ENCODE measurements around the gene PRLH. TPM values are rescaled to one million over a fixed set of nuclear protein-coding genes. Genes with fewer than 3 reads are reported as not detected.
A peak's percentile ranks its signal among the peaks of the same experiment; 100 is the strongest.

The PRLH gene
- total and polyA plus RNA-seq, 2 of the 13 experiments (the other 11 are each of a cell fraction or from before 2014, with no cell fraction given), result not detected

DNA sequence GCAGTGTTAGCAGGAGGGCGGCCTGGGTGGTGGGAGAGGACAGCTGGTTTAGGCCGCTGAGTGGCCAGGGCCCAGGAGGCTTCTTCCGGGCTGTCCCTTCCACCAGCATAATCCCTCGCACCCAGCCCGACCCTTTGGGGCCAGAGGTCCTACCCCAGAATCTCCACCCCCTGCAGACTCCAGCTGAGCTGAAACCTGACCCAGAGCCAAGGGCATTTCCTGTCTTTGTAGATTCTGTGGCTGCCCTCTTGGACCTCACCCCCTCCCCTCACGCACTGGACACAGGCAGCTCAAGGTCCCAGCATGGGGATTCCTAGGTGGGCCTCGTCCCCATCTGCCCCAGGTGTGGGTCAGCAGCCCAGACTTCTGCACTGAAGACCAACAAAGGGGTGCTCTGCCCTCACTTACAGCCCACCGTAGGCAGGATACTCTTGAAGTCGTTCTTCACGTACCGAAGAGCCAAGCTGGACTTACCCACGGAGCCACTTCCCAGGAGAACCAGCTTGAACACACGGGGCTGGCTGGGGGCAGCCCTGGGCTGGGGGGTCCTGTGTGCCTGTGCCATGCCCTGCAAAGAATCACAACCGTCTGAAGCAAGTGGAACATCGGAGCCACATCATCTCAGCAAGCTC is 19.3 kb downstream of the PRLH start (continued):
- TF ChIP-seq, protein P1, sequence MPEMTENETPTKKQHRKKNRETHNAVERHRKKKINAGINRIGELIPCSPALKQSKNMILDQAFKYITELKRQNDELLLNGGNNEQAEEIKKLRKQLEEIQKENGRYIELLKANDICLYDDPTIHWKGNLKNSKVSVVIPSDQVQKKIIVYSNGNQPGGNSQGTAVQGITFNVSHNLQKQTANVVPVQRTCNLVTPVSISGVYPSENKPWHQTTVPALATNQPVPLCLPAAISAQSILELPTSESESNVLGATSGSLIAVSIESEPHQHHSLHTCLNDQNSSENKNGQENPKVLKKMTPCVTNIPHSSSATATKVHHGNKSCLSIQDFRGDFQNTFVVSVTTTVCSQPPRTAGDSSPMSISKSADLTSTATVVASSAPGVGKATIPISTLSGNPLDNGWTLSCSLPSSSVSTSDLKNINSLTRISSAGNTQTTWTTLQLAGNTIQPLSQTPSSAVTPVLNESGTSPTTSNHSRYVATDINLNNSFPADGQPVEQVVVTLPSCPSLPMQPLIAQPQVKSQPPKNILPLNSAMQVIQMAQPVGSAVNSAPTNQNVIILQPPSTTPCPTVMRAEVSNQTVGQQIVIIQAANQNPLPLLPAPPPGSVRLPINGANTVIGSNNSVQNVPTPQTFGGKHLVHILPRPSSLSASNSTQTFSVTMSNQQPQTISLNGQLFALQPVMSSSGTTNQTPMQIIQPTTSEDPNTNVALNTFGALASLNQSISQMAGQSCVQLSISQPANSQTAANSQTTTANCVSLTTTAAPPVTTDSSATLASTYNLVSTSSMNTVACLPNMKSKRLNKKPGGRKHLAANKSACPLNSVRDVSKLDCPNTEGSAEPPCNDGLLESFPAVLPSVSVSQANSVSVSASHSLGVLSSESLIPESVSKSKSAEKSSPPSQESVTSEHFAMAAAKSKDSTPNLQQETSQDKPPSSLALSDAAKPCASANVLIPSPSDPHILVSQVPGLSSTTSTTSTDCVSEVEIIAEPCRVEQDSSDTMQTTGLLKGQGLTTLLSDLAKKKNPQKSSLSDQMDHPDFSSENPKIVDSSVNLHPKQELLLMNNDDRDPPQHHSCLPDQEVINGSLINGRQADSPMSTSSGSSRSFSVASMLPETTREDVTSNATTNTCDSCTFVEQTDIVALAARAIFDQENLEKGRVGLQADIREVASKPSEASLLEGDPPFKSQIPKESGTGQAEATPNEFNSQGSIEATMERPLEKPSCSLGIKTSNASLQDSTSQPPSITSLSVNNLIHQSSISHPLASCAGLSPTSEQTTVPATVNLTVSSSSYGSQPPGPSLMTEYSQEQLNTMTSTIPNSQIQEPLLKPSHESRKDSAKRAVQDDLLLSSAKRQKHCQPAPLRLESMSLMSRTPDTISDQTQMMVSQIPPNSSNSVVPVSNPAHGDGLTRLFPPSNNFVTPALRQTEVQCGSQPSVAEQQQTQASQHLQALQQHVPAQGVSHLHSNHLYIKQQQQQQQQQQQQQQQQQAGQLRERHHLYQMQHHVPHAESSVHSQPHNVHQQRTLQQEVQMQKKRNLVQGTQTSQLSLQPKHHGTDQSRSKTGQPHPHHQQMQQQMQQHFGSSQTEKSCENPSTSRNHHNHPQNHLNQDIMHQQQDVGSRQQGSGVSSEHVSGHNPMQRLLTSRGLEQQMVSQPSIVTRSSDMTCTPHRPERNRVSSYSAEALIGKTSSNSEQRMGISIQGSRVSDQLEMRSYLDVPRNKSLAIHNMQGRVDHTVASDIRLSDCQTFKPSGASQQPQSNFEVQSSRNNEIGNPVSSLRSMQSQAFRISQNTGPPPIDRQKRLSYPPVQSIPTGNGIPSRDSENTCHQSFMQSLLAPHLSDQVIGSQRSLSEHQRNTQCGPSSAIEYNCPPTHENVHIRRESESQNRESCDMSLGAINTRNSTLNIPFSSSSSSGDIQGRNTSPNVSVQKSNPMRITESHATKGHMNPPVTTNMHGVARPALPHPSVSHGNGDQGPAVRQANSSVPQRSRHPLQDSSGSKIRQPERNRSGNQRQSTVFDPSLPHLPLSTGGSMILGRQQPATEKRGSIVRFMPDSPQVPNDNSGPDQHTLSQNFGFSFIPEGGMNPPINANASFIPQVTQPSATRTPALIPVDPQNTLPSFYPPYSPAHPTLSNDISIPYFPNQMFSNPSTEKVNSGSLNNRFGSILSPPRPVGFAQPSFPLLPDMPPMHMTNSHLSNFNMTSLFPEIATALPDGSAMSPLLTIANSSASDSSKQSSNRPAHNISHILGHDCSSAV (CRISPR knock-in tag; IDR thresholded peaks at IDR 0.05; ENCODE audit: borderline replicate concordance), result no peak
- TF ChIP-seq SNRNP70 (IDR thresholded peaks at IDR 0.05; ENCODE audit: low read depth, low read length) (no peak), TAF15 (IDR thresholded peaks at IDR 0.05; ENCODE audit: low read depth, low read length, poor library complexity, severe bottlenecking) (no peak), NFE2 (CRISPR knock-in tag; IDR thresholded peaks at IDR 0.05) (no peak), TARDBP (CRISPR knock-in tag; IDR thresholded peaks at IDR 0.05) (peak; percentile 96), EP300 (IDR thresholded peaks at IDR 0.05; ENCODE audit: low read depth in 2 of 2, low read length in 2 of 2) (peak in 1 of 2 experiments; percentile 94; a peak in 2 of 4 replicates), EP300 (CRISPR knock-in tag; IDR thresholded peaks at IDR 0.05; ENCODE audit: borderline replicate concordance) (peak; percentile 73; the same call in 1 of the 2 replicates)
- TF ChIP-seq, protein P2, sequence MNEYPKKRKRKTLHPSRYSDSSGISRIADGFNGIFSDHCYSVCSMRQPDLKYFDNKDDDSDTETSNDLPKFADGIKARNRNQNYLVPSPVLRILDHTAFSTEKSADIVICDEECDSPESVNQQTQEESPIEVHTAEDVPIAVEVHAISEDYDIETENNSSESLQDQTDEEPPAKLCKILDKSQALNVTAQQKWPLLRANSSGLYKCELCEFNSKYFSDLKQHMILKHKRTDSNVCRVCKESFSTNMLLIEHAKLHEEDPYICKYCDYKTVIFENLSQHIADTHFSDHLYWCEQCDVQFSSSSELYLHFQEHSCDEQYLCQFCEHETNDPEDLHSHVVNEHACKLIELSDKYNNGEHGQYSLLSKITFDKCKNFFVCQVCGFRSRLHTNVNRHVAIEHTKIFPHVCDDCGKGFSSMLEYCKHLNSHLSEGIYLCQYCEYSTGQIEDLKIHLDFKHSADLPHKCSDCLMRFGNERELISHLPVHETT (CRISPR knock-in tag; conservative IDR thresholded peaks at IDR 0.05), result 0 out of 2 replicates have a peak, but pooled peaks have one; percentile 34
- TF ChIP-seq, protein P3, sequence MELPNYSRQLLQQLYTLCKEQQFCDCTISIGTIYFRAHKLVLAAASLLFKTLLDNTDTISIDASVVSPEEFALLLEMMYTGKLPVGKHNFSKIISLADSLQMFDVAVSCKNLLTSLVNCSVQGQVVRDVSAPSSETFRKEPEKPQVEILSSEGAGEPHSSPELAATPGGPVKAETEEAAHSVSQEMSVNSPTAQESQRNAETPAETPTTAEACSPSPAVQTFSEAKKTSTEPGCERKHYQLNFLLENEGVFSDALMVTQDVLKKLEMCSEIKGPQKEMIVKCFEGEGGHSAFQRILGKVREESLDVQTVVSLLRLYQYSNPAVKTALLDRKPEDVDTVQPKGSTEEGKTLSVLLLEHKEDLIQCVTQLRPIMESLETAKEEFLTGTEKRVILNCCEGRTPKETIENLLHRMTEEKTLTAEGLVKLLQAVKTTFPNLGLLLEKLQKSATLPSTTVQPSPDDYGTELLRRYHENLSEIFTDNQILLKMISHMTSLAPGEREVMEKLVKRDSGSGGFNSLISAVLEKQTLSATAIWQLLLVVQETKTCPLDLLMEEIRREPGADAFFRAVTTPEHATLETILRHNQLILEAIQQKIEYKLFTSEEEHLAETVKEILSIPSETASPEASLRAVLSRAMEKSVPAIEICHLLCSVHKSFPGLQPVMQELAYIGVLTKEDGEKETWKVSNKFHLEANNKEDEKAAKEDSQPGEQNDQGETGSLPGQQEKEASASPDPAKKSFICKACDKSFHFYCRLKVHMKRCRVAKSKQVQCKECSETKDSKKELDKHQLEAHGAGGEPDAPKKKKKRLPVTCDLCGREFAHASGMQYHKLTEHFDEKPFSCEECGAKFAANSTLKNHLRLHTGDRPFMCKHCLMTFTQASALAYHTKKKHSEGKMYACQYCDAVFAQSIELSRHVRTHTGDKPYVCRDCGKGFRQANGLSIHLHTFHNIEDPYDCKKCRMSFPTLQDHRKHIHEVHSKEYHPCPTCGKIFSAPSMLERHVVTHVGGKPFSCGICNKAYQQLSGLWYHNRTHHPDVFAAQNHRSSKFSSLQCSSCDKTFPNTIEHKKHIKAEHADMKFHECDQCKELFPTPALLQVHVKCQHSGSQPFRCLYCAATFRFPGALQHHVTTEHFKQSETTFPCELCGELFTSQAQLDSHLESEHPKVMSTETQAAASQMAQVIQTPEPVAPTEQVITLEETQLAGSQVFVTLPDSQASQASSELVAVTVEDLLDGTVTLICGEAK (IDR thresholded peaks at IDR 0.05), result no peak
- TF ChIP-seq, protein P3 (CRISPR knock-in tag; IDR thresholded peaks at IDR 0.05), result peak; percentile 57; the same call in 1 of the 2 replicates
